ENCODE data around the gene HUWE1.

DNA sequence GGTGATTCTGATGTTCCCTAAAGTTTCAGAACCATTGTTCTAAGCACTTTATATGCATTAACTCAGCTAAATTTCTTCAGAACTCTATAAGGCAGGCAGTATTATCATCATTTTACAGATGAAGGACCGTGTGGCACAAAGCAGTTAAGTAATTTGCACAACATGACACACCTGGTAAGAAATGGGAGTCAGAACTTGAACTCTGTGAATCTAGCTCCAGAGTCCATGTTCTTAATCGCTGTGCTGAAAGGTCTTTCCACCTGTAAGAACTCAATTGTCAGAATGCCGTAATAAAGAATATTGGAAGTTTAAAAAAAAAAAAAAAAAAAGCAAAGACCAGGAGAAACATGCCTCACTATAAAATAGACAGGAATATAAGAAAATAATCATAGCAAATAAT, 9.2 kb downstream of the HUWE1 start:
- TF ChIP-seq POLR2A (IDR thresholded peaks at IDR 0.05) = no peak
- TF ChIP-seq, protein P1, sequence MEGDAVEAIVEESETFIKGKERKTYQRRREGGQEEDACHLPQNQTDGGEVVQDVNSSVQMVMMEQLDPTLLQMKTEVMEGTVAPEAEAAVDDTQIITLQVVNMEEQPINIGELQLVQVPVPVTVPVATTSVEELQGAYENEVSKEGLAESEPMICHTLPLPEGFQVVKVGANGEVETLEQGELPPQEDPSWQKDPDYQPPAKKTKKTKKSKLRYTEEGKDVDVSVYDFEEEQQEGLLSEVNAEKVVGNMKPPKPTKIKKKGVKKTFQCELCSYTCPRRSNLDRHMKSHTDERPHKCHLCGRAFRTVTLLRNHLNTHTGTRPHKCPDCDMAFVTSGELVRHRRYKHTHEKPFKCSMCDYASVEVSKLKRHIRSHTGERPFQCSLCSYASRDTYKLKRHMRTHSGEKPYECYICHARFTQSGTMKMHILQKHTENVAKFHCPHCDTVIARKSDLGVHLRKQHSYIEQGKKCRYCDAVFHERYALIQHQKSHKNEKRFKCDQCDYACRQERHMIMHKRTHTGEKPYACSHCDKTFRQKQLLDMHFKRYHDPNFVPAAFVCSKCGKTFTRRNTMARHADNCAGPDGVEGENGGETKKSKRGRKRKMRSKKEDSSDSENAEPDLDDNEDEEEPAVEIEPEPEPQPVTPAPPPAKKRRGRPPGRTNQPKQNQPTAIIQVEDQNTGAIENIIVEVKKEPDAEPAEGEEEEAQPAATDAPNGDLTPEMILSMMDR (IDR thresholded peaks at IDR 0.05) = no peak
